Hematopoietic multipotent progenitor cell treated with erythropoietin and hydrocortisone succinate and interleukin-3 and kit ligand, for 6 days (in vitro differentiated cells): ENCODE data around the gene FBXO5.
"Not testable (repeated sequence)": the region's sequence is repeated elsewhere in the genome, so short reads cannot be mapped to it uniquely, and the experiment has no call there.

Experiments used
- DNase-seq: peaks from one replicate; pipeline ENCODE4 v3.0.0-alpha.2; 2015

The FBXO5 gene

GRCh38 chr6:152982904-152983636 lies at the start of gene FBXO5:
FBXO5 (minus strand) TSS chr6:152983041; CDS start chr6:152982959, 82 bp downstream.
- peak; percentile 98 for DNase-seq

- DNase-seq: peak; percentile 70
Measured at GRCh38 chr6:153032255-153032882, 49.5 kb upstream of the FBXO5 start.

- DNase-seq: no peak
Measured at GRCh38 chr6:153031335-153031955, 48.6 kb upstream of the FBXO5 start.

GRCh38 chr6:153028963-153029362 lies 46.1 kb upstream of the FBXO5 start:
- DNase-seq: no peak

- no peak for DNase-seq
Measured at GRCh38 chr6:153028286-153028685, 45.4 kb upstream of the FBXO5 start.

- no peak for DNase-seq
Measured at GRCh38 chr6:153027480-153027879, 44.6 kb upstream of the FBXO5 start.

GRCh38 chr6:153024709-153025017 lies 41.8 kb upstream of the FBXO5 start:
- DNase-seq: no peak

GRCh38 chr6:153023977-153024708 lies 41.3 kb upstream of the FBXO5 start:
- peak; percentile 91 for DNase-seq

- no peak for DNase-seq
Measured at GRCh38 chr6:153018355-153018754, 35.5 kb upstream of the FBXO5 start.

GRCh38 chr6:153016846-153017245 lies 34.0 kb upstream of the FBXO5 start:
- no peak for DNase-seq

- DNase-seq: peak; percentile 17
Measured at GRCh38 chr6:153015094-153015640, 32.3 kb upstream of the FBXO5 start.

GRCh38 chr6:153013438-153013837 lies 30.6 kb upstream of the FBXO5 start:
- no peak for DNase-seq

GRCh38 chr6:153012856-153013255 lies 30.0 kb upstream of the FBXO5 start:
- no peak for DNase-seq

- DNase-seq: no peak
Measured at GRCh38 chr6:153003366-153003690, 20.5 kb upstream of the FBXO5 start.

- peak; percentile 98 for DNase-seq
Measured at GRCh38 chr6:153002613-153003365, 19.9 kb upstream of the FBXO5 start, which contains the start of gene MTRF1L. MTRF1L (minus strand) TSS chr6:153002709; CDS start chr6:153002685, 24 bp downstream.

GRCh38 chr6:153001767-153002612 lies 19.1 kb upstream of the FBXO5 start:
- DNase-seq: peak; percentile 37

- not testable (repeated sequence) for DNase-seq
Measured at GRCh38 chr6:153000790-153001189, 17.9 kb upstream of the FBXO5 start.

GRCh38 chr6:153000243-153000642 lies 17.4 kb upstream of the FBXO5 start:
- no peak for DNase-seq

GRCh38 chr6:152999538-152999937 lies 16.7 kb upstream of the FBXO5 start:
- not testable (repeated sequence) for DNase-seq

- DNase-seq: no peak
Measured at GRCh38 chr6:152993847-152994246, 11.0 kb upstream of the FBXO5 start.

- peak; percentile 49 for DNase-seq
Measured at GRCh38 chr6:152993431-152993830, 10.6 kb upstream of the FBXO5 start.

- no peak for DNase-seq
Measured at GRCh38 chr6:152986978-152987377, 4.1 kb upstream of the FBXO5 start.
